Measurements from ENCODE around the gene TMEM247. TPM values are rescaled to one million over a fixed set of nuclear protein-coding genes. Genes with fewer than 3 reads are reported as not detected.

TMEM247 gene
- total RNA-seq: not detected in 2 replicates

GRCh38 chr2:46479265-46479664 lies at the start of gene TMEM247:
TSS of gene TMEM247 (plus strand) at chr2:46479565.

Other genes with a start within 250 kb of the TMEM247 start
- 318 and 347 TPM in 2 replicates for gene EPAS1, start 182.2 kb upstream of the TMEM247 start, total RNA-seq
- 30.6 and 39.9 TPM in 2 replicates for gene RHOQ, start 62.9 kb downstream of the TMEM247 start, total RNA-seq
- gene ATP6V1E2, start 63.0 kb downstream of the TMEM247 start, total RNA-seq: 4.7 and 9.2 TPM in 2 replicates
- 14.6 and 16.5 TPM in 2 replicates for gene PIGF, start 137.5 kb downstream of the TMEM247 start, total RNA-seq
- gene CRIPT, start 137.7 kb downstream of the TMEM247 start, total RNA-seq: 11.7 and 12.6 TPM in 2 replicates
- 8.0 and 9.3 TPM in 2 replicates for gene SOCS5, start 219.7 kb downstream of the TMEM247 start, total RNA-seq

Measured in mammary microvascular endothelial cell (primary cell).